Panc1 (cell line): Measurements from ENCODE around the gene NUMBL. TPM values are rescaled to one million over a fixed set of nuclear protein-coding genes. Genes with fewer than 3 reads are reported as not detected.

ENCODE experiments used
- ATAC-seq: fragments of 200-7000 bp; cut with Tn5 transposase; 2 replicates; pipeline ENCODE4 v1.9.1; 2020; ENCODE audit warnings: mild to moderate bottlenecking, moderate library complexity
- BruUV-seq: library from RNA; stranded (reverse); fragments of 400-500 nt; replicated peaks from 2 replicates; lab custom pipeline; 2021; lab: Mats Ljungman, UMichigan
- CTCF ChIA-PET: fragments of 300-600 bp; sonication (Branson Sonifier 250); formaldehyde crosslinking; loops from one replicate; lab custom pipeline; 2022; ENCODE audit warnings: antibody characterized with exemption; lab: Charles Lee
- POLR2A ChIA-PET: fragments of 300-600 bp; sonication (Branson Sonifier 250); formaldehyde crosslinking; loops from one replicate; lab custom pipeline; 2022; ENCODE audit warnings: antibody characterized with exemption; lab: Charles Lee
- DNase-seq: peaks from one replicate; pipeline ENCODE4 v3.0.0-alpha.2; 2010; ENCODE audit warnings: low read depth, low spot score
- H3K27ac ChIP-seq: 2 replicates; pipeline ENCODE4 v1.5.1; 2011; ENCODE audit warnings: mild to moderate bottlenecking, low read length, inconsistent platforms
- H3K27me3 ChIP-seq: fragments of 200-500 bp; sonication (Bioruptor generic); 2 replicates; pipeline ENCODE4 v1.6.0; 2014; ENCODE audit warnings: low read length, inconsistent platforms; ENCODE audit not compliant: control insufficient read depth, insufficient read depth
- H3K36me3 ChIP-seq: fragments of 200-500 bp; sonication (Bioruptor generic); 2 replicates; pipeline ENCODE4 v1.5.1; 2014; ENCODE audit warnings: inconsistent platforms, mild to moderate bottlenecking, low read length, moderate library complexity; ENCODE audit not compliant: control insufficient read depth, insufficient read depth
- H3K4me1 ChIP-seq: 2 replicates; pipeline ENCODE4 v1.5.1; 2011; ENCODE audit warnings: inconsistent platforms, mild to moderate bottlenecking, low read length, moderate library complexity; ENCODE audit not compliant: control insufficient read depth, insufficient read depth
- H3K4me3 ChIP-seq, 2 experiments: 2 replicates each; pipeline ENCODE4 v1.5.1; 2011 to 2012; ENCODE audit warnings: low read depth in 2 of 2, low read length in 2 of 2, mild to moderate bottlenecking in 2 of 2, inconsistent platforms in 1 of 2, moderate library complexity in 1 of 2
- H3K9me3 ChIP-seq: fragments of 200-500 bp; sonication (Bioruptor generic); 2 replicates; pipeline ENCODE4 v1.5.1; 2014; ENCODE audit warnings: low read depth, mild to moderate bottlenecking, inconsistent platforms, low read length, moderate library complexity; ENCODE audit not compliant: control insufficient read depth, insufficient read depth
- CTCF ChIP-seq: fragments of 450-650 bp; IDR thresholded peaks from 2 replicates; pipeline ENCODE4 v1.5.1; 2017; ENCODE audit warnings: mild to moderate bottlenecking
- POLR2AphosphoS5 ChIP-seq: IDR thresholded peaks from 2 replicates; pipeline ENCODE4 v1.6.1; 2012; ENCODE audit warnings: mild to moderate bottlenecking, low read depth, low read length, moderate library complexity
- REST ChIP-seq, 2 experiments: IDR thresholded peaks; 2 replicates each; pipeline ENCODE4 v1.6.1; 2011 to 2012; ENCODE audit warnings: low read depth in 2 of 2, control low read depth in 1 of 2, low read length in 1 of 2, mild to moderate bottlenecking in 1 of 2, moderate library complexity in 1 of 2; ENCODE audit not compliant: insufficient read depth in 1 of 2
- SIN3A ChIP-seq: IDR thresholded peaks from 2 replicates; pipeline ENCODE4 v1.6.1; 2012; ENCODE audit warnings: low read depth, mild to moderate bottlenecking, low read length, moderate library complexity, borderline replicate concordance; ENCODE audit not compliant: insufficient read depth
- TCF7L2 ChIP-seq: IDR thresholded peaks from 2 replicates; pipeline ENCODE4 v1.6.1; 2011; ENCODE audit warnings: mild to moderate bottlenecking, low read depth, low read length, inconsistent platforms
- in situ Hi-C: cut with HindIII; loops from 2 replicates; pipeline ENCODE4 v1.10.0; 2016; ENCODE audit warnings: low sequenced_read_pairs, low pct_unique_long_range_greater_than_20kb
- intact Hi-C: fragments of 100-400 bp; cut with micrococcal nuclease; formaldehyde crosslinking; loops from one replicate; pipeline ENCODE4 v1.10.0; 2022; ENCODE audit not compliant: unreplicated experiment
- total RNA-seq: library from RNA; stranded (reverse); gene quantifications from one replicate; pipeline ENCODE4 v1.2.1, GENCODE V29; 2021; ENCODE audit not compliant: unreplicated experiment

The NUMBL gene
- total RNA-seq, 1 experiment from 2014 or later: 27.6 TPM

GRCh38 chr19:40685016-40685526 is 5.4 kb downstream of the NUMBL start:
- in situ Hi-C loops: no loop called here
- intact Hi-C loops: no loop called here
- Histone ChIP-seq H3K9me3 (no peaks in the 10 kb centered on the region), H3K27ac (no peak overlapping the region), H3K4me3 (no peak overlapping the region), H3K27me3 (no peaks in the 10 kb centered on the region), H3K4me1 (no peaks in the 10 kb centered on the region), H3K36me3 (no peaks in the 10 kb centered on the region)
- TF ChIP-seq CTCF (no peak), TCF7L2 (no peak), SIN3A (no peak), POLR2AphosphoS5 (no peak), REST (IDR thresholded peaks at IDR 0.05; ENCODE audit: insufficient read depth in 1 of 2, low read depth in 2 of 2, low read length in 1 of 2) (no peak)
- BruUV-seq: no TSS peak
- ATAC-seq (no peak), DNase-seq (no peak)
- ChIA-PET CTCF (no interaction called here), POLR2A (no interaction called here)

- Histone ChIP-seq H3K36me3 (no peaks in the 10 kb centered on the region), H3K27me3 (no peaks in the 10 kb centered on the region), H3K9me3 (no peaks in the 10 kb centered on the region), H3K4me3 (no peak overlapping the region), H3K27ac (no peak overlapping the region), H3K4me1 (no peaks in the 10 kb centered on the region)
- no TSS peak for BruUV-seq
- intact Hi-C loops: no loop called here
- in situ Hi-C loops: no loop called here
- ChIA-PET POLR2A (no interaction called here), CTCF (interaction anchor here (0.7 kb wide), 1 partner anchor 11 kb away, joined by 10 read pairs; no protein-coding TSS in a partner anchor)
- DNase-seq (no peak), ATAC-seq (no peak)
- TF ChIP-seq REST (IDR thresholded peaks at IDR 0.05; ENCODE audit: insufficient read depth in 1 of 2, low read depth in 2 of 2, low read length in 1 of 2) (no peak), SIN3A (no peak), TCF7L2 (no peak), POLR2AphosphoS5 (no peak), CTCF (no peak)
These were observed 6.2 kb downstream of the NUMBL start for GRCh38 chr19:40684280-40684679.
